GM12878 (cell line): ENCODE measurements around the gene OTOGL. TPM values are rescaled to one million over a fixed set of nuclear protein-coding genes. Genes with fewer than 3 reads are reported as not detected.

Experiments used
- ATAC-seq: fragments of 200-7000 bp; cut with Tn5 transposase; 3 replicates; pipeline ENCODE4 v1.9.1; 2020; ENCODE audit warnings: mild to moderate bottlenecking, moderate library complexity
- BruUV-seq: library from RNA; stranded (reverse); fragments of 400-500 nt; replicated peaks from 2 replicates; lab custom pipeline; 2021; lab: Mats Ljungman, UMichigan
- CTCF ChIA-PET: fragments of 300-600 bp; sonication (Branson Sonifier 250); formaldehyde crosslinking; extraction: SDS; loops from one replicate; lab custom pipeline; 2021; ENCODE audit warnings: inconsistent platforms; lab: Yijun Ruan, JAX
- POLR2A ChIA-PET: fragments of 350-600 bp; formaldehyde crosslinking; extraction: SDS; loops from one replicate; lab custom pipeline; 2021; ENCODE audit warnings: inconsistent platforms; lab: Charles Lee
- RAD21 ChIA-PET: fragments of 300-600 bp; sonication (Branson Sonifier 250); formaldehyde crosslinking; loops from one replicate; lab custom pipeline; 2023; ENCODE audit warnings: antibody characterized with exemption; ENCODE audit not compliant: unreplicated experiment; lab: Charles Lee
- SMC1A ChIA-PET: fragments of 300-600 bp; sonication (Branson Sonifier 250); formaldehyde crosslinking; loops from one replicate; lab custom pipeline; 2023; ENCODE audit not compliant: unreplicated experiment, uncharacterized antibody; lab: Charles Lee
- DNase-seq: peaks from one replicate; pipeline ENCODE4 v3.0.0-alpha.2; 2011; ENCODE audit warnings: low read depth, low spot score
- FAIRE-seq: peaks from 3 replicates; lab custom pipeline; 2011; peaks lifted over from hg19 to GRCh38; lab: Jason Lieb, UNC
- H2AFZ ChIP-seq: 2 replicates; pipeline ENCODE4 v1.6.0; 2011; ENCODE audit warnings: low read depth, low read length, control low read depth; ENCODE audit not compliant: control insufficient read depth
- H3K27ac ChIP-seq: 2 replicates; pipeline ENCODE4 v1.5.1; 2011; ENCODE audit warnings: control low read depth; ENCODE audit not compliant: control insufficient read depth, insufficient read depth
- H3K27me3 ChIP-seq, 2 experiments: replicated peaks in 1 of 2; 2 replicates each; pipeline versions ENCODE4 v1.6.0 to v1.6.1; 2011; ENCODE audit warnings: low read length in 1 of 2; ENCODE audit not compliant: control insufficient read depth in 2 of 2, insufficient read depth in 2 of 2
- H3K36me3 ChIP-seq, 2 experiments: 2 replicates each; pipeline ENCODE4 v1.5.1; 2011; ENCODE audit warnings: low read length in 1 of 2; ENCODE audit not compliant: control insufficient read depth in 2 of 2, insufficient read depth in 2 of 2
- H3K4me1 ChIP-seq: 2 replicates; pipeline ENCODE4 v1.6.1; 2011; ENCODE audit warnings: mild to moderate bottlenecking, low read length, moderate library complexity, mixed read lengths; ENCODE audit not compliant: control insufficient read depth, insufficient read depth
- H3K4me2 ChIP-seq: 2 replicates; pipeline ENCODE4 v1.6.0; 2011; ENCODE audit warnings: control low read depth; ENCODE audit not compliant: control insufficient read depth, insufficient read depth
- H3K4me3 ChIP-seq: fragments of 200-600 bp; sonication (generic); 2 replicates; pipeline ENCODE4 v1.5.1; 2016
- H3K79me2 ChIP-seq: 2 replicates; pipeline ENCODE4 v1.6.0; 2011; ENCODE audit warnings: low read length; ENCODE audit not compliant: control insufficient read depth, insufficient read depth
- H3K9ac ChIP-seq: 2 replicates; pipeline ENCODE4 v1.8.0; 2011; ENCODE audit warnings: low read length, control low read depth, mixed read lengths; ENCODE audit not compliant: control insufficient read depth, insufficient read depth
- H3K9me3 ChIP-seq: replicated peaks from 3 replicates; pipeline ENCODE4 v1.5.1; 2011; ENCODE audit warnings: mild to moderate bottlenecking, low read length; ENCODE audit not compliant: control insufficient read depth, insufficient read depth
- H4K20me1 ChIP-seq: 2 replicates; pipeline ENCODE4 v1.6.0; 2011; ENCODE audit not compliant: control insufficient read depth, insufficient read depth
- ATF7 ChIP-seq: fragments of 450-650 bp; IDR thresholded peaks from 2 replicates; pipeline ENCODE4 v1.6.1; 2016; ENCODE audit warnings: low read depth, mild to moderate bottlenecking
- CBX5 ChIP-seq: sonication (generic); IDR thresholded peaks from 2 replicates; pipeline ENCODE4 v1.6.1; 2016; ENCODE audit warnings: low read depth, moderate library complexity, mild to moderate bottlenecking, inconsistent platforms
- CREM ChIP-seq: IDR thresholded peaks from 2 replicates; pipeline ENCODE4 v1.6.1; 2014; ENCODE audit warnings: antibody characterized with exemption, low read depth
- CTCF ChIP-seq, 3 experiments: IDR thresholded peaks in 2 of 3; conservative IDR thresholded peaks in 1 of 3; 2 replicates each; pipeline ENCODE4 v1.5.1; 2011; ENCODE audit warnings: low read depth in 3 of 3, low read length in 3 of 3, mild to moderate bottlenecking in 3 of 3, control low read depth in 2 of 3, moderate library complexity in 2 of 3, inconsistent platforms in 1 of 3, mixed read lengths in 1 of 3; ENCODE audit not compliant: control insufficient read depth in 2 of 3, insufficient read depth in 1 of 3; ENCODE audit errors: extremely low read depth in 1 of 3
- EGR1 ChIP-seq, 2 experiments: IDR thresholded peaks; 1 replicate in 1 of 2; 2 replicates in 1 of 2; pipeline ENCODE4 v1.6.1; 2011 to 2012; ENCODE audit warnings: low read depth in 2 of 2, low read length in 2 of 2, borderline replicate concordance in 1 of 2, mild to moderate bottlenecking in 1 of 2, moderate library complexity in 1 of 2
- GATAD2B ChIP-seq: fragments of 450-650 bp; conservative IDR thresholded peaks from 2 replicates; pipeline ENCODE4 v1.6.1; 2017; ENCODE audit warnings: low read depth, mild to moderate bottlenecking, moderate library complexity
- NBN ChIP-seq: fragments of 450-650 bp; IDR thresholded peaks from 2 replicates; pipeline ENCODE4 v1.6.1; 2016
- NR2F1 ChIP-seq: fragments of 450-650 bp; conservative IDR thresholded peaks from 2 replicates; pipeline ENCODE4 v1.6.1; 2017; ENCODE audit warnings: mild to moderate bottlenecking
- NRF1 ChIP-seq: conservative IDR thresholded peaks from 2 replicates; pipeline ENCODE4 v1.6.1; 2011; ENCODE audit warnings: mild to moderate bottlenecking, low read depth, low read length, improper control_type of control experiment
- PKNOX1 ChIP-seq: fragments of 450-650 bp; IDR thresholded peaks from 2 replicates; pipeline ENCODE4 v1.6.1; 2016; ENCODE audit warnings: mild to moderate bottlenecking
- RAD51 ChIP-seq: fragments of 450-650 bp; IDR thresholded peaks from 2 replicates; pipeline ENCODE4 v1.6.1; 2016; ENCODE audit warnings: moderate library complexity, mild to moderate bottlenecking, inconsistent platforms
- SIX5 ChIP-seq: IDR thresholded peaks from 2 replicates; pipeline ENCODE4 v1.6.1; 2011; ENCODE audit warnings: mild to moderate bottlenecking, low read depth, low read length, moderate library complexity; ENCODE audit not compliant: severe bottlenecking
- SMC3 ChIP-seq: IDR thresholded peaks from 2 replicates; pipeline ENCODE4 v1.6.1; 2011; ENCODE audit warnings: low read length, improper control_type of control experiment, borderline replicate concordance
- SP1 ChIP-seq: IDR thresholded peaks from one replicate; pipeline ENCODE4 v1.6.1; 2011; ENCODE audit warnings: low read depth, low read length
- in situ Hi-C: fragments of 300-500 bp; cut with MboI; formaldehyde crosslinking; loops from 9 replicates; pipeline ENCODE4 v1.14.3; 2018; ENCODE audit warnings: mixed read lengths
- intact Hi-C: fragments of 100-400 bp; cut with micrococcal nuclease; formaldehyde crosslinking; loops from one replicate; pipeline ENCODE4 v1.14.2; 2022; ENCODE audit not compliant: unreplicated experiment
- polyA plus RNA-seq, 11 experiments: library from polyadenylated mRNA; depleted of rRNA in 4 of 11; unstranded in 6 of 11; stranded (reverse) in 5 of 11; fragments of >200 nt; fragmentation: Nextera tagmentation in 4 of 11; fragmentation: Illumina TruSeq in 1 of 11; extraction: Ambion mirVana in 4 of 11; extraction: Trizol in 1 of 11; gene quantifications; 1 replicate in 1 of 11; 2 replicates in 10 of 11; pipeline versions ENCODE4 v1.2.1 to v1.2.3, GENCODE V29; 2011 to 2016; ENCODE audit warnings: inconsistent platforms in 2 of 11, missing spikeins in 2 of 11, low read depth in 1 of 11
- total RNA-seq, 4 experiments: library from RNA; depleted of rRNA in 3 of 4; stranded (reverse); fragments of >200 nt in 3 of 4; fragmentation: Illumina TruSeq in 1 of 4; extraction: Trizol in 1 of 4; gene quantifications; 2 replicates each; pipeline versions ENCODE4 v1.2.1 to v1.2.3, GENCODE V29; 2013 to 2021

Gene OTOGL
- total and polyA plus RNA-seq, 10 of the 15 experiments (the other 5 are each of a cell fraction or from before 2014, with no cell fraction given), result 0.04 to 3.7 (median 0.27) TPM

- Histone ChIP-seq H3K9me3 (no peaks in the 10 kb centered on the region), H3K27me3 (no peaks in the 10 kb centered on the region), H3K9ac (no peak overlapping the region), H3K27ac (no peak overlapping the region), H2AFZ (no peak overlapping the region), H3K36me3 (no peaks in the 10 kb centered on the region), H3K4me1 (no peaks in the 10 kb centered on the region), H3K4me2 (no peak overlapping the region), H3K79me2 (no peaks in the 10 kb centered on the region), H3K4me3 (no peak overlapping the region), H4K20me1 (no peaks in the 10 kb centered on the region)
- no TSS peak for BruUV-seq
- intact Hi-C loops (no loop called here), in situ Hi-C loops (no loop called here)
- ChIA-PET POLR2A (no interaction called here), CTCF (interaction anchor here (0.7 to 2.1 kb wide), 4 partner anchors 42 to 898 kb away, joined by 3 to 5 read pairs (median 3); no protein-coding TSS in a partner anchor), RAD21 (no interaction called here), SMC1A (no interaction called here)
- no peak for TF ChIP-seq SMC3
- TF ChIP-seq GATAD2B, result no peak
- no peak for TF ChIP-seq SIX5
- TF ChIP-seq SP1, result no peak
- no peak for TF ChIP-seq NBN
- no peak for TF ChIP-seq ATF7
- no peak for TF ChIP-seq RAD51
- no peak for TF ChIP-seq NRF1
- TF ChIP-seq CREM, result no peak
- no peak for TF ChIP-seq CBX5
- no peak for TF ChIP-seq EGR1 (IDR thresholded peaks at IDR 0.05; ENCODE audit: borderline replicate concordance in 1 of 2, low read depth in 2 of 2, low read length in 2 of 2)
- no peak for TF ChIP-seq CTCF (IDR thresholded peaks at IDR 0.05 in 2 of 3, conservative IDR thresholded peaks at IDR 0.05 in 1 of 3; ENCODE audit: control insufficient read depth in 2 of 3, extremely low read depth in 1 of 3, insufficient read depth in 1 of 3, low read depth in 3 of 3, low read length in 3 of 3)
- TF ChIP-seq NR2F1, result no peak
- TF ChIP-seq PKNOX1, result no peak
- no peak for DNase-seq
- FAIRE-seq, result no peak
- no peak for ATAC-seq
These were observed 218.0 kb downstream of the OTOGL start for GRCh38 chr12:80317307-80317706.
